HL-60/S4 (cell line): ENCODE measurements around the gene SYNDIG1L.
"Not testable (repeated sequence)": the region's sequence is repeated elsewhere in the genome, so short reads cannot be mapped to it uniquely, and the experiment has no call there.

Source experiments
- in situ Hi-C: fragments of 300-500 bp; cut with MboI; formaldehyde crosslinking; loops from 2 replicates; pipeline ENCODE4 v1.14.3; 2022; ENCODE audit warnings: low sequenced_read_pairs

Gene SYNDIG1L

DNA sequence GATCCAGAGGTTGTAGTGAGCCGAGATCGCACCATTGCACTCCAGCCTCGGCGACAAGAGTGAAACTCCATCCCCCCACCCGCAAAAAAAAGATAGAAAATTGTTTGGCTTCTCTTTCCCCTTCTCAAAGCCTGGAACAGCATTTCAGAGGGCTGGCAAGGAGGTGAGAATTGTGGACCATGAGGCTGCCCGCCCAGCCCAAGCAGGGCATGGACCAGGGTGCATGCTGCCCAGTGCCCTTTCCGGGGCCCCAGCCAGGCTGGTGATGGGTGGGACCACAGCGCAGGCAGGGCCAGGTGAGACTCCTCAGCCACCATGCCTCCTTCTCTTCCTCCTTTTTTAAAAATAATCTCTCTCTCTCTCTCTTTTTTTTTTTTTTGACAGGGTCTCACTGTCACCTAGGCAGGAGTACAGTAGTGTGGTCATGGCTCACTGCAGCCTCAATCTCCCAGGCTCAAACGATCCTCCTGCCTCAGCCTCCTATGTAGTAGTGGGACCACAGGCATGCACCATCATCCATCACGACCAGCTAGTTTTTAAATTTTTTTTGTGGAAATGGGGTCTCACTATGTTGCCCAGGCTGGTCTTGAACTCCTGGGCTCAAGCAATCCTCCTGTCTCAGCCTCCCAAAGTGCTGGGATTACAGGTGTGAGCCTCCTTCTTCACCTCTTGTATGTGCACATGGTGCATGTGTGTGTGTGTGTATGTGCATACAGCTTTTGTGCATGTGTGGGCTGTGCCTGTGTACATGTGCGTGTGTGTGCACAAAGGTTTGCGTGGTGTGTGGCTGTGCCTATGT is 22.2 kb downstream of the SYNDIG1L start:
- in situ Hi-C loops = no loop called here

DNA sequence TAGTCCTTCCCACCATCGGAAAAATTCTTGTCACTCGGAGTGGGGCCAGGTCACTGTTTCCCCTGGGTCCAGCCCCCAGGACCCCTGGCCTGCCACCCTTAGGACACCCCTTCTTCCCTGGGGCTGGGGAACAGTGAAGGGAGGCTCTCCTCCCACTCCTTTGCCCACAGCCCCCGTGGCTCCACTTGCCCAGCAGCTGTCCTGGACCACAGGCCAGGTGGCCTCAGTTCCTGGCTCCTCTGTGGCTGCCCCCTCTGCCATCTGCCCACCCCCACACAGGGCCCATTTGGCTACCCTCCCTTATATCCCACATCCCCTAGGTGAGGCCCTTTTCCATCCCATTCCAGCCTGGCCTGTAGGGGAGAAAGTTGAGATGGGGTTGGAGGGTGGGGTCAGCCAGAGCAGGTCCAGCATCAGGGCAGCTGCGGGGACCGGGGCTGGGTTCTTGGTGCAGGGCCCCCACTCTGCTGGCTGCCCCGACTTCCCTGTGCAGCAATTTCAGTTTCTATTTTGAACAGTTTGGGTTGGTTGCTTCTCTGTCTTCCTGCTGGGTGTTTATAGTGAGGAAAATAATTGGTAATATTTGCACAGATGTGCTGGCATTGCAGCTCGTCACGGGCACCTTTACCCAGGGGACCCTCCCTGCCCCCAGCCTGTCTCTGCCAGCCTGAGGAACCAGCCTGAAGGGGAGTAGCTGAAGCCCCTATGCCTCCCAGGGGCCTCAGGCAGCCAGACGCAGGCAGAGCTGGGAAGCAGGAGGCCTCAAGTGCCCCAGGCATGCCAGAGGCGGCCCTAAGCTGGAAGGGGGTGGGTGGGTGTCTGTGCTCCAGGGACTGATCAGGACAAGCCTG is 23.4 kb downstream of the SYNDIG1L start:
- in situ Hi-C loops = no loop called here

DNA sequence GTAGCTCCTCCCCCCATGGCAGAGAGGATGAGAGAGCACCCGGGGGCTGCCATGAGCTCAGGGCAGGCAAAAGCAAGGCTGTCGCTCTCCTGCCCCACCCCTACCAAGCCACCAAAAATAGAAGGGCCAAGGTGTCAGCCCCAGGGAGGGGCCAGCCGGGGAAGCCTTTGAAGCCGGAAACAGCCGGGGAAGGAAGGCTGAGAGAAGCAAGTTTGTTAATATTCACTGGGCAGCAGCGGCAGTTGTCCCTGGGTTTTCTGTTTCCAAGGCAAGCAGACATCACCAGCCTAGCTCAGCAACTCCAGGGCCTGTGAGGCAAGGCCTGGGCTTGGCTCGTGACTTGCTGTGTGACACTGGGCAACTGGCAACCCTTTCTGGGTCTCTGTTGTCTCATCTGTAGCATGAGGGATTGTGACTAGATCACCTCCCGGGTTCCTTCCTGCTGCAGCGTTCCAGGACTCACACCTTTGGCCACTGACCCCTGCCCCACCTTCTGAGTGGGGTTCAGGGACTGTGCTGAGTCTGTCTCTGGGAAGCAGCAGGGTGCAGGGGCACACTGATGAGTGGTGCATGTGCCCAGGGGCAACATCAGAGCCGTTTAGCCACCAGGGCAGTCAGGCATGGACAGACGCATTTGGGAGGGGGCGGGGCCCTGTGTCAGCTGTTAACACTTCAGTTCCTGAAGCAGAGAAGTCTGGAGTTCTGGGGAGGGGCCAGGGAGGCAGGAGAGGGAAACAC is 24.3 kb downstream of the SYNDIG1L start:
- in situ Hi-C loops = no loop called here

DNA sequence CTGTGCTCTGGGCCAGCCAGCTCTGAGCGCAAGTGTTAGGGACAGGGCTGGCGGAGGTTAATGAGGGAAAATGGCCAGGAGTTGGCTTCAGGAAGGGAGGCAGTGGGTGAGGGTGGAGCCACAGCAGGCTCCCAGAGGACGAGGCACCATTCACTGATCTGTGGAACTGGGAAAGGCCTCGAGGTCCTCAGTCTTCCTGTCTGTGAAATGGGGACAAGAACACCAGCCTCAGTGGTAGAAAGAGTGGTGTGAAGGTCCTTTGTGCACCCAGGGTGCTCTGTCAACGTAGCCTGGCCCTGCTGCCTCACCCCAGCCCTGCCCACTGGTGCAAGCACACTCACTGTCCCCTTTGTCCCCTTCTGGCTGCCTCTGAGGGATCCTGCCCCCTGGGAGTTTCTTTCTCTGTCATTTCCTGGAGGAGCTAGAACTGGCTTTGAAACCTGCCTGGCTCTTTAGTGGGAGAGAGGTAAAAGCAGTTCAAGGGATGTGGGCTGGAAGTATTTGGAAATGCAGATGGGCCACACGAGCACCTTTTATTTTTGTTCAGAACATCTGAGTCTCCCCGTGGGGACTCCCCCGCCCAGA is 25.0 kb downstream of the SYNDIG1L start:
- in situ Hi-C loops = no loop called here

DNA sequence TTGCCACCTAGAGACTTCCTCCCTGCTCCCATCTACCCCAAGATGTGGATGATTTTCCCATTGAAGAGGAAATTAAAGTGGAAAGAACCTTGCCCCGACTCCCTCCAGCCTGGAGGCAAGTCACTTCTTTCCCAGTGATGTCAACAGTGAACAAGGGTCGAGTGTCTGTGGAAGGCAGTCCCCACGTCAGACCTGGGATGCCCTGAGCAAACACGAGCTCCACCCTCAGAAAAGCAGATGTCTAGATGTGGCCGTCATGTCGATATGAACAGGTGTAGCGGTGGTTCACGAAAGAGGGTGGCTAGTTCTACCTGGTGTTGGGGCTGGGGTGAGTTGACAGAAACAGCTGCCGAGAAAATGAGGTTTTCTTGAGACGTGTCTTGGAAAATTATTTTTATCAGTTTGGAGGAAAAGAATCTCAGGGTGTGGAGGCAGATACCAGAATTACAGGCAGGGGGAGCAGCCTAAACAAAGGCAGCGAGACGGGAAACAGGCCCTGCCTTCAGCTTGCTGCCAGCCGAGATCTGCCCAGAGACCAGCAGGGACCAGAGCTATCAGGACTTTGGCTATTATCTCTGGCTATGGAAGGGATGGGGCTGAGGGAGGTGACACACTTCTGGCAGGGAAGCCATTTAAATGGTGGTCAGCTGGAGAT is 25.9 kb downstream of the SYNDIG1L start:
- in situ Hi-C loops = no loop called here

DNA sequence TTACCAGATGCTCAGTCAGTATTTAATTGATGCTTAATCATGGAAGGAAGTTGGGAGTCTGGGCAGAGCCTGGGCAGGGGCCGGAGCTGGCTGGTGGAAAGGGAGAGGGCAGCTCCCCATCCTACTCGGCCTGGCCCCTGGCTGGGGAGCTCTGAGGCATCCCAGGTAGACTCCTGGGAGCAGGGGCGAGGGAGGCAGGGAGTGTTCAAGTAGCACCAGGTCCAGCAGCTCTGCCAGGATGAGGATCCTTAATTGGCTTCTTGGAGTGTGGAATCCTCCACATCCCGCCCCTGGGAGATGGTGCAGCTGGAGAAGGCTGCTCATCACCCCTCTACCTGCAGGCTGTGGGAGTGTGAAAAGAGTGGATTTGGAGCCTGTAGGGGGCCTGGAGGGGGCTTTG is 30.9 kb downstream of the SYNDIG1L start:
- in situ Hi-C loops = no loop called here

DNA sequence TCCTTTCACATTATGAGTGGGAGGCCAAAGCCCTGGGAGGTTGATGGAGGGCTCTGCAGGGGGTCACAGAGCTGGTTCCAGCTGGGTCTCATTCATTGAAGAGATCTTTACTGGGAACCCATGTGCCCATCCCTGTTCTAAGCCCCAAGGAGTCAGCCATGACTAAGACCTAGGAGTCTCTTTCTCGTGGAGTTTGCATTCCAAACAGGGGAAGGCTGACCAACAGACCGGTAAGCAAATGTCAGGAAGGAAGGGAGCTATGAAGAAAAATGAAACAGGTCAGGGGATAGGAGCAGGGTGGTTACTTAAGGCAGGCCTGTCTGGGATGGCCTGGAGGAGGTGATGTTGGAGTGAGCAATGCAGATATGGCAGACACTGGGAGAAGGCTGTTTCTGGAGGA is 31.5 kb downstream of the SYNDIG1L start:
- in situ Hi-C loops = no loop called here

DNA sequence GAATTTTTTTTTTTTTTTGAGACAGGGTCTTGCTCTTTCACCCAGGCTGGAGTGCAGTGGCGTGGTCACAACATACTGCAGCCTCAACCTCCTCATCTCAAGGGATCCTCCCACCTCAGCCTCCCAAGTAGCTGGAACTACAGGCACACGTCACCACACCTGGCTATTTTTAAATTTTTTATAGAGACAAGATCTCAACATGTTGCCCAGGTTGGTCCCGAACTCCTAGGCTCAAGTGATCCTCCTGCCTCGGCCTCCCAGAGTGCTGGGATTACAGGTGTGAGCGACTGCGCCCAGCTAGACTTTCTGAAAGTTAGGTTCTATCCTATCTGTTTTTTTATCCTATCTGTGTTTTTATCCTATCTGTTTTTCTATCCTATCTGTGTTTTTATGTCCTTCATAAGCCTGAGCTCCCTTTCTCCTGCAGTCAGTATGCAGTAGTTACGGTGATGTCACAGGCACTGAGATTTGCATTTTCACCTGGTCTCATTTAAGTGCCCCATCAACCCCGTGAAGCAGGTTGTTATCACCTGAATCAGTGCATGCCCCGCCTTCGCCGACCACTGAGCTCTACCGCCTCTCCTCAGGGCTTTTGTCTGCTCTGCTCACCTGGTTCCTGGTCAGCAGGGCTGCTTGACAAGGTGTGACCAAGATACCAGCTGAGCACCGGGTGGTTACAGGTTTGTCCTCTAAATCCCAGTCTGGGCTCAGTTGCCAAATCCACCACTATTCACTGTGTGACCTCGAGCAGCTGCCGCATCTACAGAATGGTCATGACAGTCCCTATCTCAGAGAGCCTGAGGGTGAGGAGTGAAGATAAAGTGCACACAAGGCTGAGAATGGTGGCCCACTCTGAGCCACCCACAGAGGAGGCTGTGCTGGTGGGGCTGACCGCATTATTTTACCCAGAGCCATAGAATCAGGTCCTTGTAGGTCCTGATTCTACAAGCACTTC is 33.1 kb downstream of the SYNDIG1L start:
- in situ Hi-C loops = no loop called here

DNA sequence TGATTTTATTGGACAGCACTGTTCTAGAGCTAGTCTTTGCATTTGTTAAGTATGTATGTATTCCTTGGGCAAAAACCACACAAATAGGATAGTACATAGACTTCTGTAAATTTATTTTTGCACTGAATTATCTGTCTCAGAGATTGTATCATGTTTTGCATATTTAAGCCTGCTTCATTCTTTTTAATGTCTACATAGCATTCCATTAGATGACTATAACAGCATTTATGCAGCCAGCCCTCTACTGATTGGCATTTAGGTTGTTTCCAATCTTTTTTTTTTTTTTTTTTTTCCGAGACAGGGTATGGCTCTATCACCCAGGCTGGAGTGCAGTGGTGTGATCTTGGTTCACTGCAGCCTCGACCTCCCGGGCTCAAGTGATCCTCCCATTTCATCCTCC is 34.5 kb downstream of the SYNDIG1L start:
- in situ Hi-C loops = no loop called here

DNA sequence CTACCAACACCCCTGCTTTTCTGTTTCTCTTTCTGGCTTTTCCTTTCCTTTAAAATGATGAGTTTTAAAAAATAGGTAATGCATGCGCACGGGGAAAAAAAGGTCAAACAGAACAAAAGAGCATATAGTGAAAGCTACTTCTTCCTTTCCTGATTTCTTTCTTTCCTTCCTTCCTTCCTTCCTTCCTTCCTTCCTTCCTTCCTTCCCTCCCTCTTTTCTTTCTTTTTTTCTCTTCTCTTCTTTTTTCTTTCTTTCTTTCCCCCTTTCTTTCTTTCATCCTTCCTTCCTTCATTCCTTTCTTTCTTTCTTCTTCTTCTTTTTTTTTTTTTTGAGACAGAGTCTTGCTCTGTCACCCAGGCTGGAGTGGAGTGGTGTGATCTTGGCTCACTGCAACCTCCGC is 35.5 kb downstream of the SYNDIG1L start:
- in situ Hi-C loops = not testable (repeated sequence)

DNA sequence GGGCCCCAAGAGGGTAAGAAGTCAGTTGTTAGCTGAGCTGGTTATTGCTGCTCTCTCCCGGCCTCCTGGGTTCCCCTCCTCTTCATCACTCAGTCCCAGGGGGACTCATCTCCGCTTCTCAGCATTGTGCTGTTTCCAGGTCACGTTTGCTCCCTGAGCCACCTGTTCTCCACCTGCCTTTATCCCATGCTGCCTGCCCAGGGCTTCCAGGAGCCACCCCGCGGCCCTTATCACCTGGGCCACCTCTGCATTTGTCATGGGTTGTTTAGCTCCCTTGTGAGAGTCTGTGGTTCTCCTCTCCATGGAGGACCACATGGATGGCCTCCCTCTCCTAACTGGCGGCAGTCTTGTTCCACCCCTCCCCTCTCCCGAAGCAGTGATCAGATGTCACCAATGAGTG is 36.0 kb downstream of the SYNDIG1L start:
- in situ Hi-C loops = no loop called here

DNA sequence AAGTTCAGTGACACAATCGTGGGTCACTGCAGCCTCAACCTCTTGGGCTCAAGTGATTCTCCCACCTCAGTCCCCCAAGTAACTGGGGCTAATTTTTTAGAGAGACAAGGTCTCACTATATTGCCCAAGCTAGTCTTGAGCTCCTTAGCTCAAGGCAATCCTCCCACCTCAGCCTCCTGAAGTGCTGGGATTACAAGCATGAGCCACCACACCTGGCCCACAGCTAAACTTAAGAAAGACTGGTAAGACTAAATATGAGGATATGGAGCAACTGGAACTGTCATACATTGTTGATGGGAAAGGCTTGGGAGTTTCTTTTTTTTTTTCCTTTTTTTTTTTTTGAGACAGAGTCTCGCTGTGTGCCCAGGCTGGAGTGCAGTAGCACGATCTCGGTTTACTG is 43.8 kb downstream of the SYNDIG1L start:
- in situ Hi-C loops = no loop called here

DNA sequence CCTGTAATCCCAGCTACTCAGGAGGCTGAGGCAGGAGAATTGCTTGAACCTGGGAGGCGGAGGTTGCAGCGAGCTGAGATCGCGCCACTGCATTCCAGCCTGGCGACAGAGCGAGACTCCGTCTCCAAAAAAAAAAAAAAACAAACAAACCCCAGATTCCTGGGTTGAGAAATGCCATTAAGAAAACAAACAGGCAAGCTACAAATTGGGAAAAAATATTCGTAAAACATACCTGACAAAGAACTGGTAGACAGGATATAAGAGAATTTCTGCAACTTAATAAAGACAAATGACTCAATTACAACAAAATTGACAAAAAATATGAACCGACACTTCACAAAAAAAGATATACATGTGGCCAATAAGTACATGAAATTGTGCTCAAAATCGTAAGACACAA is 44.4 kb downstream of the SYNDIG1L start:
- in situ Hi-C loops = not testable (repeated sequence)

DNA sequence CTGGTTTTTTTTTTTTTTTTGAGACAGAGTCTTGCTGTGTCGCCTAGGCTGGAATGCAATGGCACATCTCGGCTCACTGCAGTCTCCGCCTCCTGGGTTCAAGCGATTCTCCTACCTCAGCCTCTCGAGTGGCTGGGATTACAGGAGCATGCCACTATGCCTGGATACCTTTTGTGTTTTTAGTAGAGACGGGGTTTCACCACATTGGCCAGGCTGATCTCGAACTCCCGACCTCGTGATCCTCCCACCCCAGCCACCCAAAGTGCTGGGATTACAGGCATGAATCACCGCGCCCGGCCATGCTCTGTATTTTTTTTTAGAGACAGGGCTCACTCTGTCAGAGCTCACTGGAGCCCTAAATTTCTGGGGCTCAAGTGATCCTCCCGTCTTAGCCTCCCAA is 45.2 kb downstream of the SYNDIG1L start:
- in situ Hi-C loops = no loop called here

DNA sequence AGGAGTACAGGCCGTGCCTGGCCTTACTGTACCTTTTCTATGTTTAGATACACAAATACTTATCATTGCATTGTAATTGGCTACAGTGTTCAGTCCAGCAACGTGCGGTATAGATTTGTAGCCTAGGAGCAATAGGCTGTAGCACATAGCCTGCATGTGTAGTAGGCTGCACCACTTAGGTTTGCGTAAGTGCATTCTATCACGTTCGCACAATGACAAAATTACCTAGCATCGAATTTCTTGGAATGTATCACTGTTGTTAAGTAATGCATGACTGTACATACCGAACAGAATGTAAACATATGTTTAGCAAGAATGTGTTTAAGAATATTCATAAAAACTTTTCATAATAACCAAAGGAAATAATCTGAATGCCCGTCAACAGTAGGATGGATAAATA is 45.8 kb downstream of the SYNDIG1L start:
- in situ Hi-C loops = no loop called here

DNA sequence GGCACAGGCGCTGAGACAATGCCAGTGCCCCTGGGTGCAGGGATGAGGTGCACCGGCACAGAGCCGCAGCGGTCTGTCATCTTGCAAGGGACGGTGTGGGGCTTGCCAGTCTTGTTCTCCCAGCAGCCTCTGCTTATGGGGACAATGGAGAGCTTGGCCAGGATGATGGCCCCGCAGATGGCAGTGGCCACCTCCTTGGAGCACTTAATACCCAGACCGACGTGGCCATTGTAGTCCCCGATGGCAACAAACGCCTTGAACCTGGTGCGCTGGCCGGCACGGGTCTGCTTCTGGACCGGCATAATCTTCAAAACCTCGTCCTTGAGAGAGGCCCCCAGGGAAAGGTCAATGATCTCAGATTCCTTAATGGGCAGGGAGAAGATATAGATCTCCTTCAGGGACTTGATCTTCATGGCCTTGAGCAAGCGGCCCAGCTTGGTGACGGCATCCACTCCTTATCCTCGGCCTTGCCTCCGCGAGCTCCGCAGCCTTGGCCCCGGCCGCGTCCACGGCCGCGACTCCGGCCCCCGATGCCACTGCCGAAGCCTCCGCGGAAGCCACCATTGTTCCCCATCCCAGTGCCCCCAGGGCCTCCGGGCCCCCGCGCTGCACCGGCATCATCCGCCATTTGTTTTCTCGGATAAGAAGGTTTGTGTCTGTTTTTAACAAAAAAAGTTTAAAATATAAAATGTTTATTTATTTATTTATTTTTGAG is 47.9 kb downstream of the SYNDIG1L start:
- in situ Hi-C loops = no loop called here

DNA sequence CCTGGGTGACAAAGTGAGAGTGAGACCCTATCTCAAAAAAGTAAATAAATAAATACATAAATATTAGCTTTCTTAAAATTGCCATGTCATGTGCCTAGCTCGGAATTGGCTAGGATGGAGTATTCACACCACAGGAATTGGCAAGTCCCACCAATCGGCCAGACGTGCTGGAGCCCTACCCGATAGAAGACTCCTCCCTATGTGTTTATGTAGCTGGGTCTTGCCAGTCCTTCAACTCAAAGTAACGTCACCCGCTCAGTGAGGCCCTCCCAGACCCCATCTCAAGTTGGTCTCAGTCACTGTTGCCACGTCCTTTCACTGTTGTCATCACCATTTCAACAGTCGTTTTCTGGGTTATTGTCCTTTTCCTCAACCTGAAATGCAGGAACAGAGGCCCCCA is 57.6 kb downstream of the SYNDIG1L start:
- in situ Hi-C loops = no loop called here

DNA sequence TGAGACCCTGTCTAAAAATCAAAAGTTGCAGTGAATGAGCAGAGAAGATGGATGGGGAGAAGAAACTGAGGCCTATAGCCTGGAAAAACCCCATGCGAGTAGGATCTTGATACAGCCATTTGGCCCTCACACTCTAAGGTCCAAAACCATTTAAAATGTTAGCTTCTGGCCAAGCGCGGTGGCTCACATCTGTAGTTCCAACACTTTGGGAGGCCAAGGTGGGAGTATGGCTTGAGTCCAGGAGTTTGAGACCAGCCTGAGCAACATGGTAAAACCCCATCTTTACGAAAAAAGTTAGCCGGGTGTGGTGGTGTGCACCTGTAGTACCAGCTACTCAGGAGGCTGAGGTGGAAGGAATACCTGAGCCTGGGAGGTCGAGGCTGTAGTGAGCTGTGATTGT is 58.0 kb downstream of the SYNDIG1L start:
- in situ Hi-C loops = no loop called here
